Common myeloid progenitor, CD34-positive (primary cell): ENCODE results near the gene STK10.

Source experiments
- CTCF ChIA-PET: fragments of 350-600 bp; sonication (Branson Sonifier 250); formaldehyde crosslinking; loops from one replicate; lab custom pipeline; 2021; ENCODE audit warnings: antibody characterized with exemption; lab: Charles Lee
- POLR2A ChIA-PET: fragments of 350-600 bp; sonication (Branson Sonifier 250); formaldehyde crosslinking; loops from one replicate; lab custom pipeline; 2021; ENCODE audit warnings: antibody characterized with exemption; lab: Charles Lee
- DNase-seq, 3 donors: peaks; one replicate each; pipeline versions ENCODE4 v3.0.0 to v3.0.0-alpha.2; 2013
- H3K27ac ChIP-seq, 2 experiments: 1 replicate in 1 of 2; 2 replicates in 1 of 2; pipeline ENCODE4 v1.7.0; 2013; ENCODE audit warnings: inconsistent platforms in 2 of 2, low read length in 2 of 2, mild to moderate bottlenecking in 2 of 2, low read depth in 1 of 2, moderate library complexity in 1 of 2; ENCODE audit not compliant: severe bottlenecking in 2 of 2, insufficient read depth in 1 of 2, poor library complexity in 1 of 2
- H3K27me3 ChIP-seq, 5 experiments: replicated peaks in 2 of 5; 1 replicate in 3 of 5; 2 replicates in 2 of 5; pipeline versions ENCODE4 v1.6.1 to v1.7.0; 2013; ENCODE audit warnings: low read length in 4 of 5, mild to moderate bottlenecking in 2 of 5, moderate library complexity in 2 of 5, inconsistent platforms in 1 of 5; ENCODE audit not compliant: insufficient read depth in 5 of 5, control insufficient read depth in 4 of 5
- H3K36me3 ChIP-seq, 4 experiments: 1 replicate in 2 of 4; 2 replicates in 2 of 4; pipeline versions ENCODE4 v1.6.1 to v1.7.0; 2013; ENCODE audit warnings: low read length in 3 of 4, control low read depth in 1 of 4, mild to moderate bottlenecking in 1 of 4; ENCODE audit not compliant: control insufficient read depth in 4 of 4, insufficient read depth in 4 of 4
- H3K4me1 ChIP-seq, 4 experiments: 1 replicate in 3 of 4; 2 replicates in 1 of 4; pipeline versions ENCODE4 v1.6.1 to v1.7.1; 2013; ENCODE audit warnings: low read length in 3 of 4, mild to moderate bottlenecking in 3 of 4, control low read depth in 1 of 4, inconsistent platforms in 1 of 4, moderate library complexity in 1 of 4; ENCODE audit not compliant: control insufficient read depth in 4 of 4, insufficient read depth in 4 of 4; ENCODE audit errors: control extremely low read depth in 1 of 4
- H3K4me3 ChIP-seq, 7 experiments: 1 replicate in 4 of 7; 2 replicates in 3 of 7; pipeline versions ENCODE4 v1.5.1 to v1.7.0; 2013; ENCODE audit warnings: mild to moderate bottlenecking in 7 of 7, low read length in 6 of 7, moderate library complexity in 6 of 7, inconsistent platforms in 2 of 7, low read depth in 2 of 7, control low read depth in 1 of 7; ENCODE audit not compliant: insufficient read depth in 4 of 7, control insufficient read depth in 1 of 7; ENCODE audit errors: extremely low read depth in 1 of 7
- H3K9me3 ChIP-seq, 5 experiments: 1 replicate in 4 of 5; 2 replicates in 1 of 5; pipeline versions ENCODE4 v1.6.1 to v1.7.1; 2013; ENCODE audit warnings: low read length in 4 of 5, mild to moderate bottlenecking in 2 of 5, inconsistent platforms in 1 of 5, low read depth in 1 of 5, moderate library complexity in 1 of 5; ENCODE audit not compliant: control insufficient read depth in 4 of 5, insufficient read depth in 2 of 5; ENCODE audit errors: control extremely low read depth in 1 of 5
- WGBS: methylation state at CpG from one replicate; pipeline ENCODE4 v1.1.5; 2013; ENCODE audit not compliant: insufficient coverage; 5-methylcytosine and 5-hydroxymethylcytosine counted together

STK10 gene

GRCh38 chr5:172223901-172224873 is 36.2 kb upstream of the STK10 start:
- Histone ChIP-seq H3K27ac (no peak overlapping the region), H3K9me3 (peaks cover 0 to 9% (median 3%) of the 10 kb centered on the region in 5 experiments), H3K4me3 (no peak overlapping the region), H3K4me1 (peaks cover 0 to 6% (median 0%) of the 10 kb centered on the region in 4 experiments), H3K36me3 (peaks cover 10 to 25% (median 21%) of the 10 kb centered on the region in 4 experiments), H3K27me3 (no peaks in the 10 kb centered on the region)
- WGBS, result 98% methylated on average over 5 of the region's 10 CpGs
- no peak for DNase-seq
- ChIA-PET POLR2A (no interaction called here), CTCF (interaction anchor here (0.9 kb wide), 1 partner anchor 10 kb away, joined by 3 read pairs; no protein-coding TSS in a partner anchor)

GRCh38 chr5:172219296-172219695 is 31.3 kb upstream of the STK10 start:
- WGBS, result 100% methylated on average over 1 of the region's 2 CpGs
- no peak overlapping the region for H3K27ac ChIP-seq
- POLR2A ChIA-PET, result no interaction called here
- no peak for DNase-seq
- peaks cover 0 to 10% (median 3%) of the 10 kb centered on the region in 5 experiments for H3K9me3 ChIP-seq
- no peaks in the 10 kb centered on the region for H3K27me3 ChIP-seq
- no peaks in the 10 kb centered on the region for H3K4me1 ChIP-seq
- H3K36me3 ChIP-seq, result peaks cover 8 to 33% (median 26%) of the 10 kb centered on the region in 4 experiments
- CTCF ChIA-PET, result no interaction called here
- H3K4me3 ChIP-seq, result no peak overlapping the region

- DNase-seq, result peak in 1 of 3 donors; percentile 17
- H3K36me3 ChIP-seq, result peaks cover 11 to 36% (median 23%) of the 10 kb centered on the region in 4 experiments
- H3K4me3 ChIP-seq, result no peak overlapping the region
- POLR2A ChIA-PET, result no interaction called here
- no CpG with 5 or more reads among the region's 3 CpGs for WGBS
- no peak overlapping the region for H3K27ac ChIP-seq
- peaks cover 0 to 12% (median 3%) of the 10 kb centered on the region in 5 experiments for H3K9me3 ChIP-seq
- no peaks in the 10 kb centered on the region for H3K27me3 ChIP-seq
- CTCF ChIA-PET, result no interaction called here
- no peaks in the 10 kb centered on the region for H3K4me1 ChIP-seq
Measured at GRCh38 chr5:172216345-172216744, 28.3 kb upstream of the STK10 start.

- H3K36me3 ChIP-seq, result peaks cover 5 to 28% (median 15%) of the 10 kb centered on the region in 4 experiments
- H3K27ac ChIP-seq, result no peak overlapping the region
- peaks cover 3 to 7% (median 6%) of the 10 kb centered on the region in 4 experiments for H3K4me1 ChIP-seq
- POLR2A ChIA-PET, result interaction anchor here (0.7 kb wide), 1 partner anchor 9 kb away, joined by 3 read pairs; no protein-coding TSS in a partner anchor
- CTCF ChIA-PET, result interaction anchor here (3.0 kb wide), 1 partner anchor 24 kb away, joined by 7 read pairs; the partner anchor contains the start of gene STK10
- WGBS, result 95% methylated on average over 3 of the region's 4 CpGs
- DNase-seq, result no peak
- H3K27me3 ChIP-seq, result no peaks in the 10 kb centered on the region
- peaks cover 0 to 3% (median 0%) of the 10 kb centered on the region in 5 experiments for H3K9me3 ChIP-seq
- no peak overlapping the region for H3K4me3 ChIP-seq
Measured at GRCh38 chr5:172213126-172213525, 25.1 kb upstream of the STK10 start.

GRCh38 chr5:172211676-172212075 is 23.7 kb upstream of the STK10 start:
- Histone ChIP-seq H3K27ac (no peak overlapping the region), H3K4me3 (no peak overlapping the region), H3K4me1 (peaks cover 13 to 21% (median 20%) of the 10 kb centered on the region in 4 experiments), H3K9me3 (peaks cover 0 to 3% (median 0%) of the 10 kb centered on the region in 5 experiments), H3K36me3 (peaks cover 5 to 21% (median 12%) of the 10 kb centered on the region in 4 experiments), H3K27me3 (no peaks in the 10 kb centered on the region)
- 95% methylated on average over 8 of the region's 8 CpGs for WGBS
- ChIA-PET POLR2A (no interaction called here), CTCF (interaction anchor here (1.2 to 3.0 kb wide), 3 partner anchors 18 to 82 kb away, joined by 3 to 7 read pairs (median 3); partner anchors contain the start of gene STK10)
- no peak for DNase-seq

- CTCF ChIA-PET, result no interaction called here
- WGBS, result 100% methylated on average over 1 of the region's 2 CpGs
- Histone ChIP-seq H3K4me3 (no peak overlapping the region), H3K27ac (no peak overlapping the region), H3K36me3 (peaks cover 5 to 21% (median 12%) of the 10 kb centered on the region in 4 experiments), H3K4me1 (peaks cover 17 to 29% (median 27%) of the 10 kb centered on the region in 4 experiments), H3K9me3 (peaks cover 0 to 3% (median 0%) of the 10 kb centered on the region in 5 experiments), H3K27me3 (no peaks in the 10 kb centered on the region)
- POLR2A ChIA-PET, result no interaction called here
- DNase-seq, result no peak
Measured at GRCh38 chr5:172209714-172210113, 21.7 kb upstream of the STK10 start.
